ENCODE measurements around the gene AP3M1. TPM values are rescaled to one million over a fixed set of nuclear protein-coding genes. Genes with fewer than 3 reads are reported as not detected.
"Not testable (repeated sequence)": the region's sequence is repeated elsewhere in the genome, so short reads cannot be mapped to it uniquely, and the experiment has no call there.

Gene AP3M1
- total and polyA plus RNA-seq, 5 experiments from 2014 or later: 24.7 to 40.2 (median 36.0) TPM

DNA sequence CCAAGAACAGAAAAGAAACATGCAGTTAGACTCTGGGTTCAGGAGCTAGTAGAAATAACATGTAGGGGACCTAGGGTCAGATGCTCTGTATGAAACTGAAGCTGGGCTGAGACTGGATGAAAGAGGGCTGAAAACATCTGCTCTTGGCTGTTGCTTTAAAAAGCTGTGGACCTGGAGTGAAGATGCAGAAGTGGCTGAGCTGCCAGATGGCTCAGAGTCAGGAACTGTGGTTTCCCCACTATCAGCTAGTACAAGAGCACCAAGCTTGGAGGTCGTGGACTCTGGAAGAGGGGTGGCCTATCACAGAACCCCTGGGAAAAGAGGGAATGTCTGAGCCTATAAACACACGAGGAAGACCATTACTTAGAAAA lies 6.3 kb upstream of the AP3M1 start:
- DNase-seq (no peak), ATAC-seq (no peak)
- Mint-ChIP-seq H3K27me3 (no peaks in the 10 kb centered on the region), H3K4me3 (no peak overlapping the region), H3K36me3 (peaks cover 0 to 6% (median 4%) of the 10 kb centered on the region in 3 donors), H3K27ac (peak overlapping the region in 4 of 10 donors; percentile 18 to 57 (median 40)), H3K9me3 (no peaks in the 10 kb centered on the region), H3K4me1 (peaks cover 21 to 50% (median 39%) of the 10 kb centered on the region in 4 donors)
- POLR2A ChIA-PET: interaction anchor here (0.8 to 1.4 kb wide), 3 partner anchors 10 to 165 kb away, joined by 3 to 4 read pairs (median 3); no protein-coding TSS in a partner anchor

GRCh38 chr10:74153676-74154075 lies 3.0 kb upstream of the AP3M1 start:
- ATAC-seq: no peak
- Mint-ChIP-seq H3K9me3 (no peaks in the 10 kb centered on the region), H3K27ac (peak overlapping the region in 1 of 10 donors; percentile 27), H3K27me3 (no peaks in the 10 kb centered on the region), H3K4me1 (peaks cover 19 to 49% (median 38%) of the 10 kb centered on the region in 4 donors), H3K36me3 (no peaks in the 10 kb centered on the region), H3K4me3 (no peak overlapping the region)
- DNase-seq: no peak
- POLR2A ChIA-PET: no interaction called here

GRCh38 chr10:74153123-74153522 lies 2.5 kb upstream of the AP3M1 start:
- Mint-ChIP-seq H3K4me1 (peaks cover 20 to 50% (median 42%) of the 10 kb centered on the region in 4 donors), H3K27ac (no peak overlapping the region), H3K27me3 (no peaks in the 10 kb centered on the region), H3K36me3 (peaks cover 0 to under 1% (median 0%) of the 10 kb centered on the region in 3 donors), H3K9me3 (no peaks in the 10 kb centered on the region), H3K4me3 (peak overlapping the region in 3 of 10 donors; percentile 39 to 42 (median 42))
- no peak for ATAC-seq
- POLR2A ChIA-PET: no interaction called here
- no peak for DNase-seq

- POLR2A ChIA-PET: interaction anchor here (0.6 to 2.6 kb wide), 9 partner anchors 15 to 422 kb away, joined by 3 to 29 read pairs (median 4); no protein-coding TSS in a partner anchor
- Mint-ChIP-seq H3K9me3 (no peaks in the 10 kb centered on the region), H3K4me1 (peaks cover 24 to 55% (median 47%) of the 10 kb centered on the region in 4 donors), H3K27ac (peak overlapping the region in 7 of 10 donors; percentile 29 to 87 (median 78)), H3K27me3 (no peaks in the 10 kb centered on the region), H3K4me3 (peak overlapping the region in 2 of 10 donors; percentile 20 to 34), H3K36me3 (peaks cover 0 to 11% (median 2%) of the 10 kb centered on the region in 3 donors)
- ATAC-seq: no peak
- no peak for DNase-seq
Measured at GRCh38 chr10:74151879-74152722, 1.5 kb upstream of the AP3M1 start.

- Mint-ChIP-seq H3K4me1 (peaks cover 19 to 54% (median 48%) of the 10 kb centered on the region in 4 donors), H3K27ac (peak within 1 kb of the TSS in 7 of 10 donors; percentile 29 to 87 (median 78)), H3K27me3 (no peaks in the 10 kb centered on the region), H3K4me3 (no peak within 1 kb of the TSS), H3K9me3 (no peaks in the 10 kb centered on the region), H3K36me3 (peaks cover 0 to 19% (median 2%) of the 10 kb centered on the region in 3 donors)
- DNase-seq: peak; percentile 98 to 100 (median 100)
- peak; percentile 90 to 91 for ATAC-seq
- POLR2A ChIA-PET: interaction anchor here (0.6 to 2.6 kb wide), 23 partner anchors 11 to 1081 kb away, joined by 3 to 29 read pairs (median 4); partner anchors contain the start of genes SAMD8 and VDAC2
Measured at GRCh38 chr10:74150990-74151878, 606 bp upstream of the AP3M1 start, which contains the start of gene ADK. TSS of gene ADK (plus strand) at chr10:74151221. CDS start at chr10:74151279, 58 bp downstream.

GRCh38 chr10:74146980-74147379 lies 3.6 kb downstream of the AP3M1 start:
- peaks cover 12 to 48% (median 35%) of the 10 kb centered on the region in 4 donors for H3K4me1 Mint-ChIP-seq
- ATAC-seq, H3K27me3 Mint-ChIP-seq, H3K9me3 Mint-ChIP-seq, DNase-seq, H3K4me3 Mint-ChIP-seq, POLR2A ChIA-PET: not testable (repeated sequence)
- H3K36me3 Mint-ChIP-seq: peaks cover 0 to 34% (median 2%) of the 10 kb centered on the region in 3 donors
- H3K27ac Mint-ChIP-seq: peak overlapping the region in 1 of 10 donors; percentile 56

- Mint-ChIP-seq H3K36me3 (peaks cover 0 to 39% (median 2%) of the 10 kb centered on the region in 3 donors), H3K27ac (peak overlapping the region in 2 of 10 donors; percentile 2 to 33), H3K27me3 (no peaks in the 10 kb centered on the region), H3K9me3 (no peaks in the 10 kb centered on the region), H3K4me3 (no peak overlapping the region), H3K4me1 (peaks cover 16 to 50% (median 38%) of the 10 kb centered on the region in 4 donors)
- DNase-seq (no peak), ATAC-seq (no peak)
- POLR2A ChIA-PET: no interaction called here
Measured at GRCh38 chr10:74145133-74145532, 5.5 kb downstream of the AP3M1 start.

DNA sequence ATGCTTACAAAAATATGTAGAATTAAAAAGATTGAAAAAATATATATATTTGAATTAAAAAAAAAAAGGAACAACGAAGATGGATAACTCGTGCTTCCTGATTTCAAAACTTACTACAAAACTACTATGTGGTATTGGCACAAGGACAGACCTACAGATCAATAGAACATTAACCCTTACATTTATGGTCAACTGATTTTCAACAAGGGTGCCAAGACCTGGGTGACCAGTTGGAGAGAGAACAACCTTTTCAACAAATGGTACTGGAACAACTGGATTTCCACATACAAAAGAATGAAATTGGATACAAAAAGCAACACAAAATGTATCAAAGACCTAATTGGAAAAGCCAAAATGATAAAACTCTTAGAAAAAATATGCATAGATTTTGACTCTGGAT lies 10.1 kb downstream of the AP3M1 start:
- Mint-ChIP-seq H3K4me3 (no peak overlapping the region), H3K36me3 (peaks cover 6 to 52% (median 13%) of the 10 kb centered on the region in 3 donors), H3K27ac (peak overlapping the region in 1 of 10 donors; percentile 55), H3K4me1 (peaks cover 6 to 24% (median 14%) of the 10 kb centered on the region in 4 donors), H3K27me3 (no peaks in the 10 kb centered on the region), H3K9me3 (no peaks in the 10 kb centered on the region)
- ATAC-seq (no peak), DNase-seq (no peak)
- POLR2A ChIA-PET: interaction anchor here (0.6 kb wide), 1 partner anchor 76 kb away, joined by 3 read pairs; no protein-coding TSS in a partner anchor

DNA sequence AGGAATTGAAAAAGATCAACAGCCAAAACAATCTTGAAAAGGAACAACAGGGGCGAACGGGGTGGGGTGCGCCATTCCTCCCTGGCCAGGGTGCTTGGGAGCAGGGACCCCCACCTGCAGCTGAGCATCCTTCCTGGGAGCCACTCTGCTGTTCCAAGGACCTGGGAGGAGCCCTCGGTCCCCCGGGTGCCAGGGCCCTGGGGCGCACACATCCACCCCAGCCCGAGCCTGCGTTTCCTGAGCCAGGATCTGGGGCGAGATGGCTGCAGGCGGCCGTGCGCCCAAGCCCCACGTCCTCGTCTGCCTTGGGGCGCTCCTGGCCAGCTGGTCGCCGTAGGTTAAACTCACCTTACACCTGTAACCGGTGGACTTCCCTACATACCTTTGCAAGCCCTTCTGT lies 10.6 kb downstream of the AP3M1 start:
- H3K27me3 Mint-ChIP-seq: no peaks in the 10 kb centered on the region
- POLR2A ChIA-PET: interaction anchor here (0.6 kb wide), 1 partner anchor 77 kb away, joined by 3 read pairs; no protein-coding TSS in a partner anchor
- H3K4me1 Mint-ChIP-seq: peaks cover 6 to 21% (median 11%) of the 10 kb centered on the region in 4 donors
- H3K4me3 Mint-ChIP-seq: no peak overlapping the region
- ATAC-seq (no peak), DNase-seq (no peak)
- peaks cover 6 to 52% (median 16%) of the 10 kb centered on the region in 3 donors for H3K36me3 Mint-ChIP-seq
- no peak overlapping the region for H3K27ac Mint-ChIP-seq
- H3K9me3 Mint-ChIP-seq: no peaks in the 10 kb centered on the region

DNA sequence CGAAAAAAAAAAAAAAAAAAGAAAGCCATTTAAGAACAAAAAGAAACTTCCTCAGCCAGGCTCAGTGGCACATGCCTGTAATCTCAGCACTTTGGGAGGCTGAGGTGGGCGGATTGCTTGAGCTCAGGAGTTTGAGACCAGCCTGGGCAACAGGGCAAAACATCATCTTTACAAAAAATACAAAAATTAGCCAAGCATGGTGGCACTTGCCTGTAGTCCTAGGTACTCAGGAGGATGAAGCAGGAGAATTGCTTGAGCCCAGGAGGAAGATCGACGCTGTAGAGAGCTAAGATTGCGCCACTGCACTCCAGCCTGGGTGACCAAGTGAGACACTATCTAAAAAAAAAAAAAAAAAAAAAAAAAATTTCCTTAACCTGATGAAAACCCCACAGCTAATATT lies 12.0 kb downstream of the AP3M1 start:
- not testable (repeated sequence) for H3K9me3 Mint-ChIP-seq, DNase-seq, H3K27me3 Mint-ChIP-seq, H3K4me3 Mint-ChIP-seq, ATAC-seq
- peak overlapping the region in 1 of 10 donors; percentile 76 for H3K27ac Mint-ChIP-seq
- H3K36me3 Mint-ChIP-seq: peaks cover 11 to 60% (median 21%) of the 10 kb centered on the region in 3 donors
- H3K4me1 Mint-ChIP-seq: peaks cover 6 to 17% (median 9%) of the 10 kb centered on the region in 4 donors
- POLR2A ChIA-PET: interaction anchor here (0.7 to 0.9 kb wide), 2 partner anchors 12 to 15 kb away, joined by 3 to 4 read pairs; partner anchors contain the start of genes ADK and AP3M1

DNA sequence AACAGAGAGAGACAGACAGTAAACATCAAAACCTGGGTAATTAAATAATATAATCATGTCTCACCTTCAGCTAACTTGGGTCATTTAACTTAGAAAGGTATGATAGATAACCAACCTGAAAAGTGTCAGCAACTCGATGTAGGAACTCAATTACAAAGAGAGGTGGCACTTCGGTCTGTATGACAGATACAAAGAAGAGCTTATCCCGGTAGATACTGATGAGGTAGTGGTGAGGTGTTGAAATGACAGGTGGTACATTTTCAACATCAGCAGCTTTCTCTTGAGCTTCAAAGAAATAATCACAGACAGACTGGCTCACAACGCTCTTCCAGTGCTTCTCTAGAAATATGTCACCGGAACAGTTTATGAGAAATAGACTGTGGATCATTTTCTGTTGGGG lies 12.6 kb downstream of the AP3M1 start:
- DNase-seq (no peak), ATAC-seq (peak in 1 of 2 donors; percentile 46)
- H3K27me3 Mint-ChIP-seq: no peaks in the 10 kb centered on the region
- peaks cover 6 to 15% (median 9%) of the 10 kb centered on the region in 4 donors for H3K4me1 Mint-ChIP-seq
- H3K9me3 Mint-ChIP-seq: no peaks in the 10 kb centered on the region
- peaks cover 11 to 66% (median 21%) of the 10 kb centered on the region in 3 donors for H3K36me3 Mint-ChIP-seq
- POLR2A ChIA-PET: no interaction called here
- H3K4me3 Mint-ChIP-seq: no peak overlapping the region
- H3K27ac Mint-ChIP-seq: peak overlapping the region in 1 of 10 donors; percentile 76

DNA sequence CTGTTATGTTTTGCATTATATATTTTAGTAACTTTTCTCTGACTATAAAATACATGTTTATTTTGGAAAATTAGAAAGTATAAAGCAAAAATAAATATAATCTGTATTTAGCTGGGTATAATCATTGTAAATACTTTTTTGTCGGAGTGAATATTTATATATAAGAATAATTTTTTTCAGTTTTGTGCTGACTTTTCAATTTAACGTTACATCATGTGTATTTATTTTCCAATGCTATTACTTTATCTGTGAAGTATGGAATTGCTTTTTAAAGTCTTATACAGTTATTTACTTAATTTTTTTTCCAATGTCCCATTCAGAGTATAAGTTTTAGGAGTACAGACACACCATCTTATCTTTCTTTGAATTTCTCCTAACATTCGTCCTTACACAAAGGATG lies 15.2 kb downstream of the AP3M1 start:
- Mint-ChIP-seq H3K4me1 (peaks cover 0 to 3% (median 0%) of the 10 kb centered on the region in 4 donors), H3K36me3 (peaks cover 11 to 84% (median 21%) of the 10 kb centered on the region in 3 donors), H3K9me3 (no peaks in the 10 kb centered on the region), H3K4me3 (no peak overlapping the region), H3K27me3 (no peaks in the 10 kb centered on the region), H3K27ac (no peak overlapping the region)
- POLR2A ChIA-PET: no interaction called here
- ATAC-seq: no peak
- DNase-seq: no peak
